Activated CD8-positive, alpha-beta memory T cell treated with anti-CD3 and anti-CD28 coated beads, Interleukin-2, amount 50 U/mL, for 24 hours (primary cell): ENCODE measurements around the gene DNMT3B.
"Not testable (repeated sequence)": the region's sequence is repeated elsewhere in the genome, so short reads cannot be mapped to it uniquely, and the experiment has no call there.

Experiments used
- DNase-seq: peaks from one replicate; pipeline ENCODE4 v3.0.0-alpha.2; 2020; ENCODE audit errors: extremely low read depth

DNMT3B gene

GRCh38 chr20:32761831-32762753 lies at the start of gene DNMT3B:
Gene DNMT3B, plus strand, starts transcription at chr20:32762385. Its CDS starts 17,939 bp downstream, at chr20:32780324.
- no peak for DNase-seq

GRCh38 chr20:32718749-32719348 lies 43.3 kb upstream of the DNMT3B start:
- no peak for DNase-seq

GRCh38 chr20:32727683-32728082 lies 34.5 kb upstream of the DNMT3B start:
- no peak for DNase-seq

GRCh38 chr20:32728435-32728834 lies 33.8 kb upstream of the DNMT3B start:
- not testable (repeated sequence) for DNase-seq

- not testable (repeated sequence) for DNase-seq
These were observed 32.9 kb upstream of the DNMT3B start for GRCh38 chr20:32729334-32729733.

GRCh38 chr20:32731882-32732266 lies 30.3 kb upstream of the DNMT3B start:
- DNase-seq: no peak

GRCh38 chr20:32737371-32738223 lies 24.6 kb upstream of the DNMT3B start:
- DNase-seq: no peak

GRCh38 chr20:32741151-32741550 lies 21.0 kb upstream of the DNMT3B start:
- no peak for DNase-seq

GRCh38 chr20:32742322-32743236 lies 19.6 kb upstream of the DNMT3B start:
- no peak for DNase-seq

GRCh38 chr20:32743237-32744112 lies 18.7 kb upstream of the DNMT3B start, which contains the start of gene COMMD7:
Gene COMMD7, minus strand, starts transcription at chr20:32743467. Its CDS starts 76 bp downstream, at chr20:32743391.
- no peak for DNase-seq

- no peak for DNase-seq
These were observed 12.1 kb upstream of the DNMT3B start for GRCh38 chr20:32749914-32750637.

- DNase-seq: no peak
These were observed 10.9 kb upstream of the DNMT3B start for GRCh38 chr20:32751293-32751692.

- no peak for DNase-seq
These were observed 10.3 kb upstream of the DNMT3B start for GRCh38 chr20:32751702-32752457.

GRCh38 chr20:32752458-32753250 lies 9.5 kb upstream of the DNMT3B start:
- no peak for DNase-seq

GRCh38 chr20:32753731-32754130 lies 8.5 kb upstream of the DNMT3B start:
- no peak for DNase-seq

- DNase-seq: no peak
These were observed 6.0 kb upstream of the DNMT3B start for GRCh38 chr20:32756156-32756555.

- DNase-seq: no peak
These were observed 761 bp upstream of the DNMT3B start for GRCh38 chr20:32761417-32761830.

- no peak for DNase-seq
These were observed 593 bp downstream of the DNMT3B start for GRCh38 chr20:32762754-32763201.
